ENCODE results near the gene VPS37C. TPM values are rescaled to one million over a fixed set of nuclear protein-coding genes. Genes with fewer than 3 reads are reported as not detected.

VPS37C gene
- total and polyA plus RNA-seq, 4 donors = 2.6 to 6.1 (median 5.1) TPM

DNA sequence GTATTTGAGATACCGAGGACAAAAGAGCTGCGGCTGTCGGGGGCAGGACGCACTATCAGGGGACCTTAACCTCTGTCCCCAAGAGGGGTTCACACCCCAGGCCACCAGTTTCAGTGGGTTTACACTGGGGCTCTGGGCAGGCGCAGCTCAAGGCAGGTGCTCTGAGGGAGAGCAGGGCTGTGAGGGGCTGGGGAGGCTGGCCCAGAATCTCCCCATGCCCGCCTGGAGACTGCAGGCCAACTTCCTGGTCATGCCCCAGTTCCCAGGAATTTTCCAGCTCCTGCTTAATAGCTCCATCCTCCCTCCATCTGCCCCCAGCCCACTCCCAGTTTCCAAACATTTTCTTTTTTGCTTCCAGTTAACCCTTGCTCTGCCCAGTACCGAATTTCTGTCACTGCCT lies 34.5 kb upstream of the VPS37C start (continued):
- TF ChIP-seq, protein P1, sequence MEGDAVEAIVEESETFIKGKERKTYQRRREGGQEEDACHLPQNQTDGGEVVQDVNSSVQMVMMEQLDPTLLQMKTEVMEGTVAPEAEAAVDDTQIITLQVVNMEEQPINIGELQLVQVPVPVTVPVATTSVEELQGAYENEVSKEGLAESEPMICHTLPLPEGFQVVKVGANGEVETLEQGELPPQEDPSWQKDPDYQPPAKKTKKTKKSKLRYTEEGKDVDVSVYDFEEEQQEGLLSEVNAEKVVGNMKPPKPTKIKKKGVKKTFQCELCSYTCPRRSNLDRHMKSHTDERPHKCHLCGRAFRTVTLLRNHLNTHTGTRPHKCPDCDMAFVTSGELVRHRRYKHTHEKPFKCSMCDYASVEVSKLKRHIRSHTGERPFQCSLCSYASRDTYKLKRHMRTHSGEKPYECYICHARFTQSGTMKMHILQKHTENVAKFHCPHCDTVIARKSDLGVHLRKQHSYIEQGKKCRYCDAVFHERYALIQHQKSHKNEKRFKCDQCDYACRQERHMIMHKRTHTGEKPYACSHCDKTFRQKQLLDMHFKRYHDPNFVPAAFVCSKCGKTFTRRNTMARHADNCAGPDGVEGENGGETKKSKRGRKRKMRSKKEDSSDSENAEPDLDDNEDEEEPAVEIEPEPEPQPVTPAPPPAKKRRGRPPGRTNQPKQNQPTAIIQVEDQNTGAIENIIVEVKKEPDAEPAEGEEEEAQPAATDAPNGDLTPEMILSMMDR (IDR thresholded peaks at IDR 0.05; ENCODE audit: low read depth, low read length, missing input control) = no peak
- TF ChIP-seq HNF4G (IDR thresholded peaks at IDR 0.05) = no peak
- TF ChIP-seq NR2F2 (IDR thresholded peaks at IDR 0.05) = no peak
- no peak for TF ChIP-seq TAF1 (conservative IDR thresholded peaks at IDR 0.05)

DNA sequence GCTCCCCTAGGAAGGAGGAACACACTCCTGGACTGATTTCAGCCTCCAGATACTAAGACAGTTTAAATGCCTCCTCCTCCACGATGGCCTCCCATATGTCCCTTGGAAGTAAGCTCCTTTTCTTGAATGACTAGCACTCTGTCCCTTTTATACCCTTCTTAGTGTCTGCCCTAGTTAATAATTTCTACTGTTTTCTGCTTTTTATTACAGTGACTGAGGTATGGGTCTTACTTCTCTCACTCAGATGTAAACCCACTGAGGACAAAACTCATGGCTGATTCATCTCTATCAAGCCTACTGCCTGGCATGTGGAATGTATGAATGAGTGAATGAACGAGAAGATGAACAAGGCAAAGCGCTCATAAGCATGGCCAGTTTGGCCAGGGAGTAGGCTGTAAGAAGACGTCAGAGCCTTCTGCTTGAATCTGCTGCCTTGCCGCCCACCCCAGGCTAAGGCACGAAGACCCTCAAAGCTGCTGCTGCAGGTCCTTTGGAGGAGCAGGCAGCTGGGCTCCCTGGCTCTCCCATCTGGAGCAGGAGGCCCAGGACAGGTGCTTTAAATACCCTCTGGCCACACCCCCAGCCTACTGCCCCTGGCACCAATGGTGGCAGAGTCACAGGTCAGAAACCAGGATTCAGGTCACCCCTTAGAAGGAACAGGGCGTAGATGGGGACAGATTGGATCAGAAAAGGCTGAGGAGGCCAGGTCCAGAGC lies 33.9 kb upstream of the VPS37C start:
- no peaks in the 10 kb centered on the region for H3K27me3 ChIP-seq (ENCODE audit: control insufficient read depth in 4 of 4, insufficient read depth in 4 of 4, low read length in 3 of 4)
- no peak overlapping the region for H3K9ac ChIP-seq (ENCODE audit: low read depth in 1 of 2, low read length in 2 of 2)
- no peaks in the 10 kb centered on the region for H3K36me3 ChIP-seq (ENCODE audit: control insufficient read depth in 4 of 4, insufficient read depth in 3 of 4, low read depth in 1 of 4, low read length in 3 of 4)
- H3K4me1 ChIP-seq (ENCODE audit: control insufficient read depth in 4 of 4, insufficient read depth in 4 of 4, low read length in 3 of 4) = no peaks in the 10 kb centered on the region
- H3K9me3 ChIP-seq (ENCODE audit: control insufficient read depth in 4 of 4, low read length in 3 of 4) = no peaks in the 10 kb centered on the region
- 74% methylated on average over 7 of the region's 7 CpGs for WGBS
- DNase-seq (ENCODE audit: low spot score) = no peak
- H3K4me3 ChIP-seq (ENCODE audit: low read depth in 1 of 3, low read length in 3 of 3) = no peak overlapping the region
- no peak overlapping the region for H3K27ac ChIP-seq (ENCODE audit: low read depth in 1 of 2, low read length in 2 of 2)
- TF ChIP-seq, protein P2, sequence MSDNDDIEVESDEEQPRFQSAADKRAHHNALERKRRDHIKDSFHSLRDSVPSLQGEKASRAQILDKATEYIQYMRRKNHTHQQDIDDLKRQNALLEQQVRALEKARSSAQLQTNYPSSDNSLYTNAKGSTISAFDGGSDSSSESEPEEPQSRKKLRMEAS (IDR thresholded peaks at IDR 0.05) = no peak
- TF ChIP-seq EGR1 (IDR thresholded peaks at IDR 0.05; ENCODE audit: low read depth in 2 of 2) (no peak), FOXA2 (IDR thresholded peaks at IDR 0.05) (no peak), NR2F2 (IDR thresholded peaks at IDR 0.05) (no peak), TAF1 (conservative IDR thresholded peaks at IDR 0.05) (no peak), HNF4G (IDR thresholded peaks at IDR 0.05) (no peak), YY1 (IDR thresholded peaks at IDR 0.05) (no peak), GABPA (IDR thresholded peaks at IDR 0.05 in 1 of 2, conservative IDR thresholded peaks at IDR 0.05 in 1 of 2) (no peak)
- TF ChIP-seq, protein P3, sequence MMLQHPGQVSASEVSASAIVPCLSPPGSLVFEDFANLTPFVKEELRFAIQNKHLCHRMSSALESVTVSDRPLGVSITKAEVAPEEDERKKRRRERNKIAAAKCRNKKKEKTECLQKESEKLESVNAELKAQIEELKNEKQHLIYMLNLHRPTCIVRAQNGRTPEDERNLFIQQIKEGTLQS (IDR thresholded peaks at IDR 0.05) = no peak
- TF ChIP-seq, protein P4, sequence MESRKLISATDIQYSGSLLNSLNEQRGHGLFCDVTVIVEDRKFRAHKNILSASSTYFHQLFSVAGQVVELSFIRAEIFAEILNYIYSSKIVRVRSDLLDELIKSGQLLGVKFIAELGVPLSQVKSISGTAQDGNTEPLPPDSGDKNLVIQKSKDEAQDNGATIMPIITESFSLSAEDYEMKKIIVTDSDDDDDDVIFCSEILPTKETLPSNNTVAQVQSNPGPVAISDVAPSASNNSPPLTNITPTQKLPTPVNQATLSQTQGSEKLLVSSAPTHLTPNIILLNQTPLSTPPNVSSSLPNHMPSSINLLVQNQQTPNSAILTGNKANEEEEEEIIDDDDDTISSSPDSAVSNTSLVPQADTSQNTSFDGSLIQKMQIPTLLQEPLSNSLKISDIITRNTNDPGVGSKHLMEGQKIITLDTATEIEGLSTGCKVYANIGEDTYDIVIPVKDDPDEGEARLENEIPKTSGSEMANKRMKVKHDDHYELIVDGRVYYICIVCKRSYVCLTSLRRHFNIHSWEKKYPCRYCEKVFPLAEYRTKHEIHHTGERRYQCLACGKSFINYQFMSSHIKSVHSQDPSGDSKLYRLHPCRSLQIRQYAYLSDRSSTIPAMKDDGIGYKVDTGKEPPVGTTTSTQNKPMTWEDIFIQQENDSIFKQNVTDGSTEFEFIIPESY (IDR thresholded peaks at IDR 0.05) = no peak
- TF ChIP-seq, protein P1 (IDR thresholded peaks at IDR 0.05; ENCODE audit: low read depth, low read length, missing input control) = no peak

DNA sequence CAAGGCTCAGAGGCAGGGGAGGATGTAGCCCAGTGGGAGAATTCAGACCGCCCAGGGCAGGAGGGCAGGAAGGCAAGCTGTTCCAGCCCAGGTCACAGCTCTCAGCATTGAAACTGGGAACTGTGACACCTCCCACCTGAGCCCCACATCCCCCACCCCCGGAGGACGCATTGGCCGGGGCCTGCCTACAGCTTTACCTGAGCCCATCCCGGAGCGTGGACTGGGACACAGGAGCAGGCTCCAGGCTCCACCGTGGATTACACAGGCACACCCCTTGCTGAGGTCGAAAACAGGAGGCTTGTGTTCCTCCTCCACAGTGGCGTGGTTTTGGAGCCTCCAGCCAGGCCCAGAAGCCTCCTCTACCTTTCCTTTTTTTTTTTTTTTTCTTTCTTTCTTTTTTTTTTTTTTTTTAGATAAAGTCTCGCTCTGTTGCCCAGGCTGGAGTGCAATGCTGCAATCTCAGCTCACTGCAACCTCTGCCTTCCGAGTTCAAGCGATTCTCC lies 33.0 kb upstream of the VPS37C start:
- H3K9ac ChIP-seq (ENCODE audit: low read depth in 1 of 2, low read length in 2 of 2) = no peak overlapping the region
- H3K27ac ChIP-seq (ENCODE audit: low read depth in 1 of 2, low read length in 2 of 2) = no peak overlapping the region
- WGBS = 76% methylated on average over 12 of the region's 12 CpGs
- no peaks in the 10 kb centered on the region for H3K27me3 ChIP-seq (ENCODE audit: control insufficient read depth in 4 of 4, insufficient read depth in 4 of 4, low read length in 3 of 4)
- no peaks in the 10 kb centered on the region for H3K9me3 ChIP-seq (ENCODE audit: control insufficient read depth in 4 of 4, low read length in 3 of 4)
- no peaks in the 10 kb centered on the region for H3K36me3 ChIP-seq (ENCODE audit: control insufficient read depth in 4 of 4, insufficient read depth in 3 of 4, low read depth in 1 of 4, low read length in 3 of 4)
- H3K4me3 ChIP-seq (ENCODE audit: low read depth in 1 of 3, low read length in 3 of 3) = no peak overlapping the region
- DNase-seq (ENCODE audit: low spot score) = no peak
- no peaks in the 10 kb centered on the region for H3K4me1 ChIP-seq (ENCODE audit: control insufficient read depth in 4 of 4, insufficient read depth in 4 of 4, low read length in 3 of 4)
- TF ChIP-seq HNF4G (IDR thresholded peaks at IDR 0.05) (no peak), YY1 (IDR thresholded peaks at IDR 0.05) (no peak), TAF1 (conservative IDR thresholded peaks at IDR 0.05) (no peak), JUND (IDR thresholded peaks at IDR 0.05) (no peak), NR2F2 (IDR thresholded peaks at IDR 0.05) (no peak), HNF4A (conservative IDR thresholded peaks at IDR 0.05) (no peak)
- TF ChIP-seq, protein P3 (IDR thresholded peaks at IDR 0.05) = no peak
- TF ChIP-seq, protein P1 (IDR thresholded peaks at IDR 0.05; ENCODE audit: low read depth, low read length, missing input control) = no peak
- TF ChIP-seq, protein P2 (IDR thresholded peaks at IDR 0.05) = no peak
